AG04450 (cell line): Measurements from ENCODE around the gene KRTAP3-3. TPM values are rescaled to one million over a fixed set of nuclear protein-coding genes. Genes with fewer than 3 reads are reported as not detected.
"Not testable (repeated sequence)": the region's sequence is repeated elsewhere in the genome, so short reads cannot be mapped to it uniquely, and the experiment has no call there.

ENCODE experiments used
- CTCF ChIA-PET: fragments of 300-600, 350-600 bp; formaldehyde crosslinking; extraction: SDS; loops from one replicate; lab custom pipeline; 2022; ENCODE audit warnings: antibody characterized with exemption, inconsistent platforms; lab: Charles Lee
- POLR2A ChIA-PET: fragments of 350-600 bp; formaldehyde crosslinking; extraction: SDS; loops from one replicate; lab custom pipeline; 2021; ENCODE audit warnings: antibody characterized with exemption, inconsistent platforms; lab: Yijun Ruan, JAX
- DNase-seq: peaks from one replicate; pipeline ENCODE4 v3.0.0-alpha.2; 2011; ENCODE audit warnings: low read depth, low spot score
- H3K27ac ChIP-seq: one replicate; pipeline ENCODE4 v1.5.1; 2012; ENCODE audit warnings: low read depth, low read length, control low read depth
- H3K27me3 ChIP-seq: one replicate; pipeline ENCODE4 v1.6.0; 2012; ENCODE audit warnings: low read length; ENCODE audit not compliant: control insufficient read depth, insufficient read depth
- H3K4me3 ChIP-seq: 2 replicates; pipeline ENCODE4 v1.5.1; 2011; ENCODE audit warnings: mild to moderate bottlenecking, low read depth, low read length, control low read depth
- H3K9me3 ChIP-seq: 2 replicates; pipeline ENCODE4 v1.5.1; 2012; ENCODE audit warnings: low read length; ENCODE audit not compliant: control insufficient read depth, insufficient read depth
- CTCF ChIP-seq: IDR thresholded peaks from 2 replicates; pipeline ENCODE4 v1.5.1; 2011; ENCODE audit warnings: low read depth, low read length, control low read depth, inconsistent platforms
- polyA plus RNA-seq: library from polyadenylated mRNA; depleted of rRNA; stranded (reverse); fragments of >200 nt; gene quantifications from 2 replicates; pipeline ENCODE4 v1.2.3, GENCODE V29; 2011

Gene KRTAP3-3
- polyA plus RNA-seq, 1 experiment = not detected

- POLR2A ChIA-PET = no interaction called here
- Histone ChIP-seq H3K27ac (no peak overlapping the region), H3K9me3 (no peaks in the 10 kb centered on the region), H3K4me3 (no peak overlapping the region), H3K27me3 (no peaks in the 10 kb centered on the region)
- TF ChIP-seq CTCF = no peak
- CTCF ChIA-PET = no interaction called here
- DNase-seq = no peak
Observed at GRCh38 chr17:41004397-41004796, 10.4 kb upstream of the KRTAP3-3 start.

- ChIA-PET POLR2A (no interaction called here), CTCF (no interaction called here)
- Histone ChIP-seq H3K4me3 (no peak overlapping the region), H3K9me3 (no peaks in the 10 kb centered on the region), H3K27ac (no peak overlapping the region), H3K27me3 (no peaks in the 10 kb centered on the region)
- DNase-seq = no peak
- no peak for TF ChIP-seq CTCF
Observed at GRCh38 chr17:41003926-41004325, 10.0 kb upstream of the KRTAP3-3 start.

- ChIA-PET CTCF (no interaction called here), POLR2A (no interaction called here)
- Histone ChIP-seq H3K27me3 (no peaks in the 10 kb centered on the region), H3K27ac (no peak overlapping the region), H3K9me3 (no peaks in the 10 kb centered on the region), H3K4me3 (no peak overlapping the region)
- DNase-seq = no peak
- no peak for TF ChIP-seq CTCF
Observed at GRCh38 chr17:41002814-41003213, 8.8 kb upstream of the KRTAP3-3 start.

- no peak for DNase-seq
- no peak overlapping the region for H3K27ac ChIP-seq
- ChIA-PET POLR2A (no interaction called here), CTCF (no interaction called here)
- no peak overlapping the region for H3K4me3 ChIP-seq
- H3K27me3 ChIP-seq = no peaks in the 10 kb centered on the region
- no peaks in the 10 kb centered on the region for H3K9me3 ChIP-seq
- TF ChIP-seq CTCF = no peak
Observed at GRCh38 chr17:41001795-41002194, 7.8 kb upstream of the KRTAP3-3 start.

GRCh38 chr17:40999563-40999962, 5.6 kb upstream of the KRTAP3-3 start, which contains the start of gene KRTAP3-2:
TSS of gene KRTAP3-2 (minus strand) at chr17:40999906. CDS start at chr17:40999853, 53 bp downstream.
- H3K9me3 ChIP-seq, H3K27ac ChIP-seq, H3K27me3 ChIP-seq, DNase-seq, POLR2A ChIA-PET, H3K4me3 ChIP-seq, CTCF ChIA-PET: not testable (repeated sequence)

- no peak for DNase-seq
- no peaks in the 10 kb centered on the region for H3K9me3 ChIP-seq
- H3K4me3 ChIP-seq = no peak overlapping the region
- ChIA-PET POLR2A (no interaction called here), CTCF (no interaction called here)
- no peaks in the 10 kb centered on the region for H3K27me3 ChIP-seq
- TF ChIP-seq CTCF = no peak
- H3K27ac ChIP-seq = no peak overlapping the region
Observed at GRCh38 chr17:40997361-40997760, 3.4 kb upstream of the KRTAP3-3 start.
